ENCODE results near the gene ADM2.

Gene ADM2

GRCh38 chr22:50445071-50445879, 36.1 kb upstream of the ADM2 start:
- DNase-seq (ENCODE audit: low spot score), result peak; percentile 29

- DNase-seq (ENCODE audit: low spot score), result no peak
These were observed 35.2 kb upstream of the ADM2 start for GRCh38 chr22:50445880-50446707.

GRCh38 chr22:50446708-50447575, 34.4 kb upstream of the ADM2 start:
- no peak for DNase-seq (ENCODE audit: low spot score)

- no peak for DNase-seq (ENCODE audit: low spot score)
These were observed 33.5 kb upstream of the ADM2 start for GRCh38 chr22:50447576-50448551.

GRCh38 chr22:50452649-50453048, 28.7 kb upstream of the ADM2 start:
- no peak for DNase-seq (ENCODE audit: low spot score)

- DNase-seq (ENCODE audit: low spot score), result no peak
These were observed 26.7 kb upstream of the ADM2 start for GRCh38 chr22:50454556-50455075.

GRCh38 chr22:50455201-50455600, 26.1 kb upstream of the ADM2 start:
- DNase-seq (ENCODE audit: low spot score), result no peak

- no peak for DNase-seq (ENCODE audit: low spot score)
These were observed 25.3 kb upstream of the ADM2 start for GRCh38 chr22:50456026-50456425.

- DNase-seq (ENCODE audit: low spot score), result no peak
These were observed 24.7 kb upstream of the ADM2 start for GRCh38 chr22:50456466-50457234.

- no peak for DNase-seq (ENCODE audit: low spot score)
These were observed 22.3 kb upstream of the ADM2 start for GRCh38 chr22:50459016-50459415.

GRCh38 chr22:50459496-50460140, 21.7 kb upstream of the ADM2 start:
- no peak for DNase-seq (ENCODE audit: low spot score)

- no peak for DNase-seq (ENCODE audit: low spot score)
These were observed 20.4 kb upstream of the ADM2 start for GRCh38 chr22:50460938-50461337.

- no peak for DNase-seq (ENCODE audit: low spot score)
These were observed 19.8 kb upstream of the ADM2 start for GRCh38 chr22:50461536-50461935.

- DNase-seq (ENCODE audit: low spot score), result no peak
These were observed 19.3 kb upstream of the ADM2 start for GRCh38 chr22:50461979-50462540.

GRCh38 chr22:50463188-50463900, 18.0 kb upstream of the ADM2 start:
- DNase-seq (ENCODE audit: low spot score), result no peak

- no peak for DNase-seq (ENCODE audit: low spot score)
These were observed 16.9 kb upstream of the ADM2 start for GRCh38 chr22:50464451-50464850.

GRCh38 chr22:50465066-50465930, 16.0 kb upstream of the ADM2 start:
- DNase-seq (ENCODE audit: low spot score), result no peak

- DNase-seq (ENCODE audit: low spot score), result no peak
These were observed 14.0 kb upstream of the ADM2 start for GRCh38 chr22:50467341-50467740.
